SKM-1 treated with dmso at 0.1 percent for 144 hours (cell line): ENCODE data around the gene TCP11X2.
"Not testable (repeated sequence)": the region's sequence is repeated elsewhere in the genome, so short reads cannot be mapped to it uniquely, and the experiment has no call there.

Source experiments
- DNase-seq: peaks from one replicate; lab custom pipeline; 2025; ENCODE audit not compliant: unreplicated experiment; lab: John Stamatoyannopoulos, UW

Gene TCP11X2

GRCh38 chrX:102471762-102472220 is at the start of gene TCP11X2:
Gene TCP11X2 (minus strand): TSS chrX:102471812.
- DNase-seq: not testable (repeated sequence)

GRCh38 chrX:102517326-102517725 is 45.7 kb upstream of the TCP11X2 start:
- DNase-seq: no peak

- no peak for DNase-seq
These were observed 44.6 kb upstream of the TCP11X2 start, which contains the start of gene TMSB15A for GRCh38 chrX:102515975-102516941. Gene TMSB15A (minus strand): TSS chrX:102516739.

- no peak for DNase-seq
These were observed 42.9 kb upstream of the TCP11X2 start for GRCh38 chrX:102514536-102514935.

- no peak for DNase-seq
These were observed 27.1 kb upstream of the TCP11X2 start for GRCh38 chrX:102498732-102499131.

- DNase-seq: no peak
These were observed 20.2 kb upstream of the TCP11X2 start for GRCh38 chrX:102491766-102492165.

- not testable (repeated sequence) for DNase-seq
These were observed 7.2 kb upstream of the TCP11X2 start for GRCh38 chrX:102478765-102479164.

GRCh38 chrX:102470215-102470614 is 1.4 kb downstream of the TCP11X2 start:
- not testable (repeated sequence) for DNase-seq

- DNase-seq: not testable (repeated sequence)
These were observed 13.0 kb downstream of the TCP11X2 start for GRCh38 chrX:102458615-102459014.

- not testable (repeated sequence) for DNase-seq
These were observed 31.7 kb downstream of the TCP11X2 start, which contains the start of gene NXF2B for GRCh38 chrX:102439908-102440307. Gene NXF2B (minus strand): TSS chrX:102440008. CDS start chrX:102380036, 59,972 bp downstream.

- DNase-seq: not testable (repeated sequence)
These were observed 57.1 kb downstream of the TCP11X2 start for GRCh38 chrX:102414493-102414892.
